GM19438 (cell line): ENCODE data around the gene PRRT3.

Experiments used
- ATAC-seq: cut with Tn5 transposase; IDR thresholded peaks from one replicate; pipeline ENCODE4 v1.9.1; 2021; ENCODE audit warnings: low read depth; ENCODE audit not compliant: unreplicated experiment

PRRT3 gene

GRCh38 chr3:9928158-9928557 lies 24.1 kb downstream of the PRRT3 start:
- no peak for ATAC-seq

DNA sequence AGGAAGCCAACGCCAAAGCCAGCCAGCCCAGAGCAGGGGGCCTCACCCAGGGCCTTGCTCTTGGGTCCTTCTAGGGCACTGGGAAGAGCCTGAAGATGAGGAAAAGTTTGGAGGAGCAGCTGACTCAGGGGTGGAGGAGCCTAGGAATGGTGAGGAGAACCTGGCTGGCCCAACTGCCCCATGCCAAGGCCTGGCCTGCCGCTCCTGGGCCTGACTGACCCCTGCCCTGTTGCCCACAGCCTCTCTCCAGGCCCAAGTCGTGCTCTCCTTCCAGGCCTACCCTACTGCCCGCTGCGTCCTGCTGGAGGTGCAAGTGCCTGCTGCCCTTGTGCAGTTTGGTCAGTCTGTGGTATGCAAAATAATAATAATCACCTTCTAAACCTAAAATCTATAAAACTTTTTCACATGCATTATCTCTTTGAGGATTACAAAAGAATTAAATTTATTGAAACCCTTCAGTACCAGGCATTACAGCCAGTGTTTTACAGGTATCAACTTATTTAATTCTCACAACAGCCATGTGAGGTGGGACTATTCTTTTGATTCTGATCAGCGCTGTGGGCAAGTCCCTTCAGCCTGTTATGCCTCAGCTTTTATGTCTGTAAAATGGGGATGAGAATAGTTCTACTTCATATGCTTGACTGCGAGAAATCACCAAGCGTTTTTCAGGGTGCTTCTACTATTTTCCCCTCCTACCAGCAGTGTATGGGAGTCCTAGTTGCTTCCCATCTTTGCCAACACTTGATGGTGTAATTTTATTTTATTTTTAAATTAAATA lies 33.8 kb downstream of the PRRT3 start:
- no peak for ATAC-seq

DNA sequence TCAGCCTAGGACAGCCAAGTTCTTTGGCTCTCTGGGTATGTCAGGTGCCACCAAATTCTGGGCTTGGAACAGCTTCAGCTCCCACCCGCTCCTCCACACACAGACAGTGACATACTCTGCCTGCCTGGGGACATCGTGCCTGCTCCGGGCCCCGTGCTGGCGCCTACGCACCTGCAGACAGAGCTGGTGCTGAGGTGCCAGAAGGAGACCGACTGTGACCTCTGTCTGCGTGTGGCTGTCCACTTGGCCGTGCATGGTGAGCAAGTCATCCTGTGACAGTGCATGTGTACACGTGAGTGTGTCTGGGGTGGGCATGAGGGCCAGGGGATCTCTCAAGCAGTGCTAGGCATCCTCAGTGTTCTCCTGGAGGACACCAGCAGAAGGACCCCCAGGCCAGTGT lies 34.4 kb downstream of the PRRT3 start:
- ATAC-seq: no peak

DNA sequence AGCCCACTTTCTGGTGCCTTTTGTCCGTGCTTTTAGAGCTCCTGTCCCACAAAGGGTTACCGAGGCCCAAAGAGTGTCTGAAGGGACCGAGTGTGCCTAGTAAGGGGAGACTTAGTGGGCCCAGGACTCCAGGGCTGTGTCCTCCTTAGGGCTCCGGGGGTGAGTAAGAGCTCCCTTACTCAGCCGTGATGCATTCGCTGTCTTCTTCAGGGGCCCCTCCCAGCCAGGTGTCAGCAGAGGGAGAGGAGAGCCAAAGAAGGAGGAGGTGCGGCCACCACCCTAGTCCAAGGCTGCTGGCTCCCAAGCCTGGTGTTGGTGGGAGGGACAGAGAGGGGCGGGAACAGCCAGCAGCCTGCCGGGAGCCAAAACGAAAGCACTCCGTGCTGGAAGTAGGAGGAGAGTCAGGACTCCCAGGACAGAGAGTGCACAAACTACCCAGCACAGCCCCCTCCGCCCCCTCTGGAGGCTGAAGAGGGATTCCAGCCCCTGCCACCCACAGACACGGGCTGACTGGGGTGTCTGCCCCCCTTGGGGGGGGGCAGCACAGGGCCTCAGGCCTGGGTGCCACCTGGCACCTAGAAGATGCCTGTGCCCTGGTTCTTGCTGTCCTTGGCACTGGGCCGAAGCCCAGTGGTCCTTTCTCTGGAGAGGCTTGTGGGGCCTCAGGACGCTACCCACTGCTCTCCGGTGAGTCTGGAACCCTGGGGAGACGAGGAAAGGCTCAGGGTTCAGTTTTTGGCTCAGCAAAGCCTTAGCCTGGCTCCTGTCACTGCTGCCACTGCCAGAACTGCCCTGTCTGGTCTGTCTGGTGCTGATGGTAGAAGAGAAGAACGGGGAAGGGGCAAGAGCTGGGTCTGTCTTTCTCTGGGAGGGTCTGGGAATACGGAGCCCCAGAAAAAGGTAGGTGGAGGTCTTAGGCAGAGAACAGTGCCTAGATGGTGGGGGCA lies 35.2 kb downstream of the PRRT3 start, which contains the start of gene IL17RC:
IL17RC (plus strand) TSS at position 365 of the 947 bp plus-strand sequence; CDS start at position 583, 218 bp downstream.
- ATAC-seq: no peak

DNA sequence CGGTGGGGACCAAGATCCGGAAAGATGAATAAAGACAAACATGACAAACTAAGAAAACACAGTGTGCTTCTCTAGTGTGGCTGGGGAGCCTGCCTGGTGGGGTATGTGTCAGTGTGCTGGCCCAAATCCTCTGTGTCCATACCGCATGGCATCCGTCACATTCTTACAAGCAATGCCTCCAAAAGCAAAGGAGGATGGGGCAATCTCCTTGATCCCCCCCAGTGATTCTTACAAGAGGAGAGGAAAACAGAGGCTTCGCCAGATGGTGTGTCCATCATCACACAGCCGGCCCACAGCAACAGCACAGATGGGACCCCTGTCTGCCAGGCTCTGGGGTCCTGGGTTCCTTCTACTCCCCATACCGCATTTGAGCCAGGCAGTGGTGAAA lies 35.9 kb downstream of the PRRT3 start:
- no peak for ATAC-seq

GRCh38 chr3:9915254-9916141 lies 36.7 kb downstream of the PRRT3 start:
- ATAC-seq: peak; percentile 55

DNA sequence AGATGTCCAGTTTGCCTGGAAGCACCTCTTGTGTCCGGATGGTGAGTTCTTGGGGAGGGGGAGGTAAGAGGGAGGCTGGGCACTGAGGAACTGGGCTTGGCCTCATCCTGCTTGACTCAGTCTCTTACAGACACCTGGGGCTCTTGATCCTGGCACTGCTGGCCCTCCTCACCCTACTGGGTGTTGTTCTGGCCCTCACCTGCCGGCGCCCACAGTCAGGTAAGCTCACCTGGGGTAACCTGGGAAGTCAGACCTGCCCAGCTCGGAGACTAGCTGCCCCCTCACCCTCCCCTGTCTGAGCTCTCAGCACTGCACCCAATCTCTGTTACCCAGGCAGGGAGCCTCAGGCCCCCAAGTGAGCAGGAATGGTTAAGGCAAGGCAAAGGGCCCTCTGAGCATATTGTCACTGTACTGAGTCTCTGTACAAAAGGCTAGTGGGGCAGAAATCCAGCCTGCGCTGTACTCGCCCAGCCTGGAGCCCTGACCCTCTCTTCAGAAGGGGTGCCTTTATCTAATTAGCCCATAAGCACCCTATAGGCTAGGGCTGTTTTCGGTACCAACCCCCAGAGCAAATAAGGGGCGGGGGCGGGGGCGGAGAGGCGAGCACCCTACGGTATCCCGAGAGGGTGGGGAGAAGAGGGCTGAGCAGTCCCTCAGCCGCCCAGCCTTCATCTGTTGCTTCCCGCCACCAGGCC lies 37.5 kb downstream of the PRRT3 start:
- ATAC-seq: peak; percentile 39

- no peak for ATAC-seq
These were observed 38.2 kb downstream of the PRRT3 start for GRCh38 chr3:9914011-9914410.

GRCh38 chr3:9913601-9914000 lies 38.6 kb downstream of the PRRT3 start:
- no peak for ATAC-seq

DNA sequence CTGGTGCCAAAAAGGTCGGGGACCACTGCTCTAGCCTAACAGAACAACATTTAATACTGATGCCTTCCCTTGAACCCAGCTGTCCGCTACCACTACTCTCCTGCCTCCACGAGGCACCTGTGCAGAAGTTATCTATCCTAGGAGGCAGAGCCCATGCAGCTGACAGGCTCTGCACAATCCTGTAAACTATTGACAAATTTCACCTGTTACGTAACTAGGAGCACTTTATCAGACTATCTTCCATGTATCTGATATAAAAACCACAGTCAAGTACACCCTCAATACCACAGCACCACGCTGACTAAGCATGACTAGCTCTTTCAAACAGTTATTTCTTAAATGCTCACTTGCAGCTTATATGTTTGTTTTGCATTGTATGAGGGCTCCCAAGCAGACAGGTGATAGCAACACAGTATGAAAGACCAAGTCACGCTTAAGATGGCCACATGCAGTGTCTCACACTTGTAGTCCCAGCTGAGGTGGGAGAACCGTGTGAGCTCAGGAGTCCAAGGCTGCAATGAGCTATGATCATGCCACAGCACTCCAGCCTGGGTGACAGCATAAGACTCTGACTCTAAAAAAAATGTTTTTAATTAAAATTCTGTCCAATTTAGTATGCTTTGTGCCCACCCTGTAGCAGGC lies 39.8 kb downstream of the PRRT3 start:
- no peak for ATAC-seq

GRCh38 chr3:9911863-9912262 lies 40.3 kb downstream of the PRRT3 start:
- no peak for ATAC-seq

GRCh38 chr3:9909221-9910013 lies 42.8 kb downstream of the PRRT3 start:
- no peak for ATAC-seq

DNA sequence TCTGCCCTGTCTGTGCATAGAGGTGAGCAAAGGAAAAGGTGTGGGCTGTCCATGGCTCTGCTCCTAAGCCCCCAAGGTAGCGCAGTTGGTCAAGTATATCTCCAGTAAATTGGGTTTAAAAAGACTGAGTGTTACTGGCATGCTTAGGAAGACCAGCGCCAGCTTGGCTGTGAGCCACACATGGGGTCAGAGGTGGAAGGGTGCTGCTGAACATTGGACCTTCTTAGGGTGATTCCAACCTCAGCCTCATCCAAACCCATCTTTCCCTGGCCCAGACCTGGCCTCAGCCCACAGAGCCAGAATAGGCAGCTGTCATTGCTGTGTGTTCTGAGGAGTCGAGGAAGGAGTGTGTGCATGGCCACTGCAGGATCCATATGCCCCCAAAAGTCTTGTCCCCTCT lies 43.9 kb downstream of the PRRT3 start:
- no peak for ATAC-seq

DNA sequence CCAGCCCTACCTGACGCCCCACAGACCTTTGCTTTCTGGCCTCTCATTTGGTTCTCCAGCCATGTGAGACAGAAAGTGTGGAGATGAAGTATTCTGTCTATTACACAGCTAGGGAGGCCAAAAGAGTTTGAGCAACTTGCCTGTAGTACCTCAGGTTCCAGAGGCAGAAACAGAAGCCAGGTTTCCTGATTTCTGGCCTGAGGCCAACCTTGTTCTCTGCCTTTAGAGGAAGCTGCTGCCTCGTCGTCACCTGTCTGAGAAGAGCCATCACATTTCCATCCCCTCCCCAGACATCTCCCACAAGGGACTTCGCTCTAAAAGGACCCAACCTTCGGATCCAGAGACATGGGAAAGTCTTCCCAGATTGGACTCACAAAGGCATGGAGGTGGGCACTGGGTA lies 45.7 kb downstream of the PRRT3 start:
- ATAC-seq: no peak

DNA sequence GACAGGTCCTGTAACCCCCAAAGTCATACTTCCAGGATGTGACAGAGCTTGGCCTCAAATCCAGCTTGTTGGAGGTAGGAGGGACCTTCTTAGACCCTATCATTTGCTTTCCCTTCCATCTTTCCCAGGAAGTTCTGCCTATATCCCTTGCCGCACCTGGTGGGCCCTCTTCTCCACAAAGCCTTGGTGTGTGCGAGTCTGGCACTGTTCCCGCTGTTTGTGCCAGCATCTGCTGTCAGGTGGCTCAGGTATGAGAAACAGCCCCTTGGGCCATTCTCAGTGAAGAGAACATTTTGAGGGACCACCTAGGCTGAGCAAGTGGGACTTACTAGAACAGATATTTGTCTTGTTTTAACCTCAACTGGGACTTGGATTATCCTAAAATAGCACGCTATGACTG lies 48.3 kb downstream of the PRRT3 start:
- ATAC-seq: no peak

DNA sequence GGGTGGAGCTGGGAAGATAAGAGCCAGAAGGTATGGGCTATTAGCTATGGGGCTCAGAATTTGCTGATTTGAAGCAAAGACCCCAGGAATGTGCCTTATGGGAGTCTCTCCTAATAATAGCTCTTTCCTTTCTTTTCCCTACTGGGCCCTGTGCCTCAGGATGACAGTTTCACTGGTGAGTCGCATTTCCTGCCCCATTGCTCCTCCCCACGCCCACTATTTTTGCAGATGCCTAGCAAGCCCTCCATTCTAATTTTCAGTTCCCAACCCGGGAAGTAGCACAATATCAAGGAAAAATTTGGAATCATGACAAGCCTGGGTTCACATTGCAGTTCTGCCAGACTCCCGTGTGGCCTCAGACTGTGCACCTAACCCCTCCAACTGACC lies 49.0 kb downstream of the PRRT3 start:
- ATAC-seq: no peak

DNA sequence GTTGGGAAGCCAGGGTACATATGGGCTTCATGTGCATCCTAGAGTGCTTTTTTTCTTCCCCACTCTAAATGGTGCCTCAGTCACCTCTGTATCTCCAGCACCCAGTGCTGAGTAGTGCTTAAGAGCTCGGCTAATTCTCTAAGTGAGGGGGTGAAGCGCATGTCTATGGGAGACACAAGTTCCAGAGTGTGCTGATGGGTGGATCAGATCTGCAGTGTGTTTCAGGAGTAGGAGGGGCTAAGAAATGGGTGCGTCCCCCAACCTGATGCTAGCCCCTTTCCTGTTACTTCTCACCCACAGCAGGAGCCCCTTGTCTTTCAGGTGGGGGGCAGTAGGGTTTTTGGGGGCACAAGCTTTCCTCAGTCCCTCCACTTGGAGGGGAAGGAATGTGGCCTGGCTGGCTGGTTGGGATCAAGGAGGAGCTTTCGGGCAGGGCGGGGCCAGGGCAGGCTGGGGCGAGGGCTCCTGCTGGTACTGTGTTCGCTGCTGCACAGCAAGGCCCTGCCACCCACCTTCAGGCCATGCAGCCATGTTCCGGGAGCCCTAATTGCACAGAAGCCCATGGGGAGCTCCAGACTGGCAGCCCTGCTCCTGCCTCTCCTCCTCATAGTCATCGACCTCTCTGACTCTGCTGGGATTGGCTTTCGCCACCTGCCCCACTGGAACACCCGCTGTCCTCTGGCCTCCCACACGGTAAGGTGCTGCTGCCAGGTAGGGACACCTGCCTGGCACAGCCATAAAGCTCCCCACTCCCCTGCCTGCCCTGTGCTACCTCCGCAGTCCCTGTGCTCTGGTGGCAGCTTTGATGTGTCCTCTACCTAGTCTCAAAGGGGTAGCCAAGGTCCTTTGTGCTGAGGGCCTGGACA lies 49.6 kb downstream of the PRRT3 start, which contains the start of gene IL17RE:
IL17RE (plus strand) TSS at position 477 of the 866 bp plus-strand sequence; CDS start at position 562, 85 bp downstream.
- no peak for ATAC-seq

DNA sequence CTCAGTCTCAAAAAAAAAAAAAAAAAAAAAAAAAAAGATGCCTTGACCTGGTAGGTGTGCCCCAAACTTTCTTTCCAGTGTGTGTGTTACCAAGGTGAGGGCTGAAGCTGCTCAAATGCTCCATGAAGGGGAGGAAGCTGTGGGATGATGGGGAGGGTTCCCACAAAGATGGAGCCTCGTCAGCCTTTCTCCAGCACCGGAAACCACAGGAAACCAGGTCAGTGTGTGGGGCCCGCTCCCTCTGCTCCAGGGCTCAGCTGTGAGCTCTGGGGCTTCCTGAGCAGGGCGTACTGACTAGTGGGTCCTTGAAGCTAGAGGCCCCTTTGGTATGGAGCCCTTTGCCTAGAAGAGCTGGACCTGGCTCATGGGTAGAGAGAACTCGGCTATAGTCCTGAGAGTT lies 50.2 kb downstream of the PRRT3 start:
- no peak for ATAC-seq
